Stomach smooth muscle (tissue), 2 donors: ENCODE results near the gene RASL12.

Source experiments
- H3K27ac ChIP-seq: one replicate; pipeline ENCODE4 v1.7.0; 2013; ENCODE audit warnings: mild to moderate bottlenecking, low read length, inconsistent platforms
- H3K27me3 ChIP-seq, 2 donors: one replicate each; pipeline ENCODE4 v1.7.0; 2013; ENCODE audit warnings: low read length in 2 of 2; ENCODE audit not compliant: insufficient read depth in 2 of 2, control insufficient read depth in 1 of 2
- H3K36me3 ChIP-seq, 2 donors: one replicate each; pipeline ENCODE4 v1.7.0; 2013; ENCODE audit warnings: low read length in 2 of 2; ENCODE audit not compliant: control insufficient read depth in 2 of 2, insufficient read depth in 2 of 2
- H3K4me1 ChIP-seq: one replicate; pipeline ENCODE4 v1.7.0; 2013; ENCODE audit warnings: low read length; ENCODE audit not compliant: control insufficient read depth, insufficient read depth
- H3K4me3 ChIP-seq, 2 donors: one replicate each; pipeline ENCODE4 v1.7.0; 2013; ENCODE audit warnings: low read length in 2 of 2
- H3K9ac ChIP-seq, 2 donors: one replicate each; pipeline ENCODE4 v1.7.0; 2013; ENCODE audit warnings: low read length in 2 of 2, mild to moderate bottlenecking in 1 of 2
- H3K9me3 ChIP-seq, 2 donors: one replicate each; pipeline ENCODE4 v1.7.0; 2013; ENCODE audit warnings: low read length in 2 of 2; ENCODE audit not compliant: control insufficient read depth in 2 of 2
- donor health status: healthy.
- donor health status: Pancreatic carcinoma.

RASL12 gene

GRCh38 chr15:65072617-65073016 lies 4.8 kb upstream of the RASL12 start:
- peaks cover 50% of the 10 kb centered on the region for H3K4me1 ChIP-seq
- no peaks in the 10 kb centered on the region for H3K9me3 ChIP-seq
- H3K27ac ChIP-seq, result peak overlapping the region; percentile 58
- H3K36me3 ChIP-seq, result no peaks in the 10 kb centered on the region
- H3K9ac ChIP-seq, result no peak overlapping the region
- H3K4me3 ChIP-seq, result no peak overlapping the region
- peaks cover 0 to 14% of the 10 kb centered on the region in 2 donors for H3K27me3 ChIP-seq

DNA sequence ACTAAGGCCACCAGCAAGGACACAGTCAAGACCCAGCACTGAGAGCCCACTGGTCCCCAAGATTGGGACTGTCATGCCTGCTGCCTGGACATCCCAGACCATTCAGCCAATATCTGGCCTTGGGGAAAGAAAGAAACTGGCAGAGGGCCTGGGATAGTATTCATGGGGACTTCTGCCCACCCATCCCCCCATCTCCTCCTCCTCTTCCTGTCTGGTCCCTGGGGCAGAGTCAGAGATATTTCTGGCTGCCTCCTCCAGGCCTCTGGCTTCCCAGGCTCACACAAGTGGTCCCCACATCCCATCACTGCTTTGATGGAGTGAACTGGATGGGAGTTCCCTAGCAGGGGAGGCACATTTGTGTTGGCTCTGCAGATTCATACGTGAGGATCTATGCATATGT lies 4.2 kb upstream of the RASL12 start:
- Histone ChIP-seq H3K27me3 (peaks cover 0 to 12% of the 10 kb centered on the region in 2 donors), H3K36me3 (no peaks in the 10 kb centered on the region), H3K4me1 (peaks cover 48% of the 10 kb centered on the region), H3K9me3 (no peaks in the 10 kb centered on the region), H3K4me3 (peak overlapping the region in 1 of 2 donors; percentile 40), H3K27ac (peak overlapping the region; percentile 58), H3K9ac (peak overlapping the region in 1 of 2 donors; percentile 21)

- Histone ChIP-seq H3K36me3 (no peaks in the 10 kb centered on the region), H3K9ac (no peak overlapping the region), H3K27ac (peak overlapping the region; percentile 58), H3K9me3 (no peaks in the 10 kb centered on the region), H3K4me3 (peak overlapping the region in 1 of 2 donors; percentile 40), H3K27me3 (peaks cover 2 to 5% of the 10 kb centered on the region in 2 donors), H3K4me1 (peaks cover 52% of the 10 kb centered on the region)
Measured at GRCh38 chr15:65071381-65071811, 3.6 kb upstream of the RASL12 start.

GRCh38 chr15:65069779-65070546 lies 2.2 kb upstream of the RASL12 start:
- H3K27ac ChIP-seq, result peak overlapping the region; percentile 82
- no peak overlapping the region for H3K9ac ChIP-seq
- H3K27me3 ChIP-seq, result peaks cover 2 to 5% of the 10 kb centered on the region in 2 donors
- peak overlapping the region in 1 of 2 donors; percentile 29 for H3K4me3 ChIP-seq
- no peaks in the 10 kb centered on the region for H3K9me3 ChIP-seq
- H3K36me3 ChIP-seq, result no peaks in the 10 kb centered on the region
- peaks cover 61% of the 10 kb centered on the region for H3K4me1 ChIP-seq

- Histone ChIP-seq H3K27ac (peak overlapping the region; percentile 82), H3K27me3 (peaks cover 2 to 5% of the 10 kb centered on the region in 2 donors), H3K36me3 (no peaks in the 10 kb centered on the region), H3K4me1 (peaks cover 61% of the 10 kb centered on the region), H3K4me3 (no peak overlapping the region), H3K9me3 (no peaks in the 10 kb centered on the region), H3K9ac (peak overlapping the region in 1 of 2 donors; percentile 47)
Measured at GRCh38 chr15:65069179-65069578, 1.4 kb upstream of the RASL12 start.

DNA sequence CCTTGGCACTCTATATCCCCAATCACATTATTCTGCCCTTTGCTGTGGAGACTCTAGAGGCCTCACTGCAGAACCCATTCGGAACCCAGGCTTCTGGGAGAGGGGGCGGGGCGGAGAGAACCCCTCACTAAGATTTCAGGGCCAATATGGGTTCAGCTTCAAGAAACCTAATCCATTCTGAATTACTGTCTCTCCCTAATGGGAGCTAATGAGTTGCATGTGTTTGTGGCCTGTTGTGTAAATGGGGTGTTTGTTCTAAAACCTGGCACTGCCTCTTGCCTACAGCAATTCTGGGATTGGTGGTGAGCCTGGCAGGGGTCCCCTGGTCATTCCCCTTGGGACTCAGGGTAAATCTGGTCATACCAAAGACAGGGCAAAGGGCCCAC lies 605 bp upstream of the RASL12 start:
- peaks cover 61% of the 10 kb centered on the region for H3K4me1 ChIP-seq

DNA sequence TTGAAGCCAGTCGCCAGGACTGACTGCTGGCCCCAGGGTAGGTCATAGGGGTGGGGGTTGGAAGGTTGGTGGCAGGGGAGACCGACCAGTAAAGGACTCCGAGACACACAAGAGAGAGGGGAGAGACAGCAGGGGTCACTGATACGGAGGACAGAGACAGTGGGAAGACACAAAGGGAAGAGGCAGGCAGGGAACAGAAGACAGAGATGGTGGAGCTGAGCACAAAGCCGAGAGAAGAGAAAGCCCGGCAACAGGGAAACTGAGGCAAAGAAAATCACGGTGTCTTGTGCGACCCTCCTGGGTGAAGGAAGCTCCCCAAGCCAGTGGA lies 510 bp downstream of the RASL12 start:
- Histone ChIP-seq H3K36me3 (no peaks in the 10 kb centered on the region), H3K9me3 (no peaks in the 10 kb centered on the region), H3K27ac (peak overlapping the region; percentile 82), H3K4me3 (peak overlapping the region; percentile 54 to 76), H3K4me1 (peaks cover 61% of the 10 kb centered on the region), H3K9ac (peak overlapping the region; percentile 58 to 74), H3K27me3 (peaks cover 2 to 5% of the 10 kb centered on the region in 2 donors)

More for the DNA sequence above, 605 bp upstream of the RASL12 start:
- H3K4me3 ChIP-seq, result peak overlapping the region; percentile 20 to 76
- peak overlapping the region in 1 of 2 donors; percentile 49 for H3K9ac ChIP-seq
- no peaks in the 10 kb centered on the region for H3K36me3 ChIP-seq
- peak overlapping the region; percentile 82 for H3K27ac ChIP-seq
- H3K27me3 ChIP-seq, result peaks cover 2 to 5% of the 10 kb centered on the region in 2 donors
- no peaks in the 10 kb centered on the region for H3K9me3 ChIP-seq

DNA sequence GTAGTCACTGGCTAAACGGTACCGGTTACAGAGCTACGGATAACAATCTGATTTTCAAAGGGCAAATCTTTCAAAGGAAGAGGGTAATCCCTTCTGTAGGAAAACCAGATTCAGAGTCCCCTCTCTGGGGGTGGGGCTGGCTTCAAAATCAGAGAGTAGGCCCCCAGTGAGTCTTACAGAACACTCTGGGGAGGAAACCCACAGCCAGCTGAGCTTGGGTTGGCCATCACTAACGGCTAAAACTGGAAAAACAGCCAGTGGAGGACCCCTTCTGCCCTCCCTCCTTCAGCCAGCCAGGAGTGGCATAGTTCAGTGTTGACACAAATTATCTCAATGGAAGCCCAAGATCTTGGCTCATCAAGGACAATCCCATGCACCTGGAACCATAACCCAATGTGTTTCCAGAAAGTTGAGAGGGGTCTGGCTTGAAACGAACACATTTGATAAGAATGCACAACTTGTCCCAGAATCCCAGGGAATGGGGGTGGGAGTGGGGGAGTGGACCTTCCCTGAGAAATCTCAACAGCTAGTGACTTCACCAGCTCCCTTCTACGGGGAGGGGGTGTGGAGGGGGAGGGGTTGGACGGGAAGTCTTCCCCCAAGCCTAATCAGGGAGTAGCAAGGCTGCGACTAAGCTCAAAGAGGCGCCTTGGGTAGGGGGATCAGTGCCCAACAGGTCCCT lies 1.0 kb downstream of the RASL12 start:
- Histone ChIP-seq H3K27ac (peak overlapping the region; percentile 82), H3K4me1 (peaks cover 57% of the 10 kb centered on the region), H3K36me3 (no peaks in the 10 kb centered on the region), H3K27me3 (peaks cover 2 to 5% of the 10 kb centered on the region in 2 donors), H3K4me3 (peak overlapping the region; percentile 54 to 76), H3K9me3 (no peaks in the 10 kb centered on the region), H3K9ac (peak overlapping the region; percentile 58 to 74)

GRCh38 chr15:65066001-65066634 lies 1.7 kb downstream of the RASL12 start:
- H3K4me3 ChIP-seq, result peak overlapping the region in 1 of 2 donors; percentile 76
- H3K9ac ChIP-seq, result peak overlapping the region in 1 of 2 donors; percentile 39
- peak overlapping the region; percentile 82 for H3K27ac ChIP-seq

GRCh38 chr15:65062726-65063125 lies 5.1 kb downstream of the RASL12 start:
- peak overlapping the region; percentile 31 for H3K27ac ChIP-seq
- peaks cover 0 to 6% of the 10 kb centered on the region in 2 donors for H3K36me3 ChIP-seq
- no peak overlapping the region for H3K9ac ChIP-seq
- peaks cover 2 to 5% of the 10 kb centered on the region in 2 donors for H3K27me3 ChIP-seq
- H3K9me3 ChIP-seq, result no peaks in the 10 kb centered on the region
- H3K4me3 ChIP-seq, result no peak overlapping the region
- peaks cover 24% of the 10 kb centered on the region for H3K4me1 ChIP-seq

More at GRCh38 chr15:65066001-65066634, 1.7 kb downstream of the RASL12 start:
- Histone ChIP-seq H3K27me3 (peaks cover 2 to 5% of the 10 kb centered on the region in 2 donors), H3K9me3 (no peaks in the 10 kb centered on the region), H3K4me1 (peaks cover 51% of the 10 kb centered on the region), H3K36me3 (no peaks in the 10 kb centered on the region)
